Ovary (tissue), 3 donors: Measurements from ENCODE around the gene ROBO2.

Experiments used
- CTCF ChIP-seq, 3 donors: fragments of 450-650 bp in 2 of 3; fragments of 200-600 bp in 1 of 3; IDR thresholded peaks; one replicate each; pipeline versions ENCODE4 v1.5.1 to v1.8.0; 2016 to 2022; ENCODE audit warnings: antibody characterized with exemption in 3 of 3, mild to moderate bottlenecking in 1 of 3
- EP300 ChIP-seq: sonication (generic); formaldehyde crosslinking; IDR thresholded peaks from one replicate; pipeline ENCODE4 v1.6.1; 2017; ENCODE audit warnings: antibody characterized with exemption
- POLR2A ChIP-seq: fragments of 450-650 bp; IDR thresholded peaks from one replicate; pipeline ENCODE4 v1.6.1; 2017; ENCODE audit warnings: antibody characterized with exemption, mild to moderate bottlenecking, moderate library complexity
- donor health status: DM: no; HTN: no; CAD: no.

- TF ChIP-seq CTCF (IDR thresholded peaks at IDR 0.05) (no peak), POLR2A (no peak), EP300 (no peak)
These were observed 44.6 kb downstream of the ROBO2 start for GRCh38 chr3:77084511-77084910.
